ENCODE results near the gene TSPEAR. TPM values are rescaled to one million over a fixed set of nuclear protein-coding genes. Genes with fewer than 3 reads are reported as not detected.

The TSPEAR gene
- total and polyA plus RNA-seq, 2 of the 13 experiments (the other 11 are each of a cell fraction or from before 2014, with no cell fraction given): 0.07 to 0.32 TPM

- peak; percentile 54; the same call in 1 of the 2 replicates for TF ChIP-seq ARID5B (CRISPR knock-in tag; IDR thresholded peaks at IDR 0.05)
- TF ChIP-seq CREM (IDR thresholded peaks at IDR 0.05): no peak
- TF ChIP-seq CREM (CRISPR knock-in tag; IDR thresholded peaks at IDR 0.05): no peak
- no peak for TF ChIP-seq ZNF138 (CRISPR knock-in tag; IDR thresholded peaks at IDR 0.05; ENCODE audit: low read depth)
- TF ChIP-seq KMT2B (CRISPR knock-in tag; IDR thresholded peaks at IDR 0.05): no peak
- TF ChIP-seq PTBP1 (IDR thresholded peaks at IDR 0.05; ENCODE audit: low read depth, low read length, poor library complexity, severe bottlenecking): no peak
- no peak for TF ChIP-seq HDAC6 (IDR thresholded peaks at IDR 0.05; ENCODE audit: low read depth, low read length)
- TF ChIP-seq HDAC1 (CRISPR knock-in tag; IDR thresholded peaks at IDR 0.05): peak; percentile 49
- no peak for TF ChIP-seq CSRNP1 (CRISPR knock-in tag; IDR thresholded peaks at IDR 0.05)
- TF ChIP-seq, protein P1, sequence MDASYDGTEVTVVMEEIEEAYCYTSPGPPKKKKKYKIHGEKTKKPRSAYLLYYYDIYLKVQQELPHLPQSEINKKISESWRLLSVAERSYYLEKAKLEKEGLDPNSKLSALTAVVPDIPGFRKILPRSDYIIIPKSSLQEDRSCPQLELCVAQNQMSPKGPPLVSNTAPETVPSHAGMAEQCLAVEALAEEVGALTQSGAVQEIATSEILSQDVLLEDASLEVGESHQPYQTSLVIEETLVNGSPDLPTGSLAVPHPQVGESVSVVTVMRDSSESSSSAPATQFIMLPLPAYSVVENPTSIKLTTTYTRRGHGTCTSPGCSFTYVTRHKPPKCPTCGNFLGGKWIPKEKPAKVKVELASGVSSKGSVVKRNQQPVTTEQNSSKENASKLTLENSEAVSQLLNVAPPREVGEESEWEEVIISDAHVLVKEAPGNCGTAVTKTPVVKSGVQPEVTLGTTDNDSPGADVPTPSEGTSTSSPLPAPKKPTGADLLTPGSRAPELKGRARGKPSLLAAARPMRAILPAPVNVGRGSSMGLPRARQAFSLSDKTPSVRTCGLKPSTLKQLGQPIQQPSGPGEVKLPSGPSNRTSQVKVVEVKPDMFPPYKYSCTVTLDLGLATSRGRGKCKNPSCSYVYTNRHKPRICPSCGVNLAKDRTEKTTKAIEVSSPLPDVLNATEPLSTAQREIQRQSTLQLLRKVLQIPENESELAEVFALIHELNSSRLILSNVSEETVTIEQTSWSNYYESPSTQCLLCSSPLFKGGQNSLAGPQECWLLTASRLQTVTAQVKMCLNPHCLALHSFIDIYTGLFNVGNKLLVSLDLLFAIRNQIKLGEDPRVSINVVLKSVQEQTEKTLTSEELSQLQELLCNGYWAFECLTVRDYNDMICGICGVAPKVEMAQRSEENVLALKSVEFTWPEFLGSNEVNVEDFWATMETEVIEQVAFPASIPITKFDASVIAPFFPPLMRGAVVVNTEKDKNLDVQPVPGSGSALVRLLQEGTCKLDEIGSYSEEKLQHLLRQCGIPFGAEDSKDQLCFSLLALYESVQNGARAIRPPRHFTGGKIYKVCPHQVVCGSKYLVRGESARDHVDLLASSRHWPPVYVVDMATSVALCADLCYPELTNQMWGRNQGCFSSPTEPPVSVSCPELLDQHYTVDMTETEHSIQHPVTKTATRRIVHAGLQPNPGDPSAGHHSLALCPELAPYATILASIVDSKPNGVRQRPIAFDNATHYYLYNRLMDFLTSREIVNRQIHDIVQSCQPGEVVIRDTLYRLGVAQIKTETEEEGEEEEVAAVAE (CRISPR knock-in tag; IDR thresholded peaks at IDR 0.05; ENCODE audit: borderline replicate concordance): no peak
- TF ChIP-seq PRMT3 (CRISPR knock-in tag; IDR thresholded peaks at IDR 0.05; ENCODE audit: borderline replicate concordance, low read depth): no peak
- TF ChIP-seq PAF1 (CRISPR knock-in tag; IDR thresholded peaks at IDR 0.05): no peak
- TF ChIP-seq ZBTB39 (CRISPR knock-in tag; IDR thresholded peaks at IDR 0.05): no peak
- TF ChIP-seq ZNF382 (CRISPR knock-in tag; IDR thresholded peaks at IDR 0.05; ENCODE audit: borderline replicate concordance): no peak
These were observed 13.3 kb downstream of the TSPEAR start (continued) for GRCh38 chr21:44697811-44698734.
